ENCODE results near the gene ZNF611.
"Not testable (repeated sequence)": the region's sequence is repeated elsewhere in the genome, so short reads cannot be mapped to it uniquely, and the experiment has no call there.

ZNF611 gene

DNA sequence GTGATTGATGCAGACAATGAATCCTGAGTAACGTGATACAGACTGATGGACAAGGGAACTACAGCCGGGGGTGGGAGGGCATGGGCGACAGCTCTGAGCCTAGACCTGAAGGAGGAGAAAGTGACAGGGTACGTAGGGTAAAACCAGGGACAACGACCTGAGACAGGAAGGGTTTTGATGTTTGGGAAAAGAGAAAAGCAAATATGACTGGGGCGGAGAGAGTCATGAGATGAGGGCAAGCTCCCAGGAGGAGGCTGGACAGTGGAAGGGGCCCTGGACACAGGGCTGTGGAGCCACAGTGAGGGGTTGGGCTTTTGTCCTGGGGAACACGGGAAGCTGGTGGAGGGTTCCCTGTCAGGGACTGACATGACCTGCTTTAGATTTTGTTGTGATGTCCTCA lies 34.2 kb downstream of the ZNF611 start:
- H3K9me3 ChIP-seq (ENCODE audit: severe bottlenecking) = no peaks in the 10 kb centered on the region

GRCh38 chr19:52699555-52699954 lies 35.3 kb downstream of the ZNF611 start:
- not testable (repeated sequence) for H3K4me3 ChIP-seq (ENCODE audit: low read depth, low read length); H3K36me3 ChIP-seq; H3K27me3 ChIP-seq (ENCODE audit: insufficient read depth, low read depth, severe bottlenecking); H3K27ac ChIP-seq; H3K9me3 ChIP-seq (ENCODE audit: severe bottlenecking)
- peak; percentile 81 for DNase-seq
- peak; percentile 33; the same call in 1 of the 2 replicates for TF ChIP-seq CTCF (IDR thresholded peaks at IDR 0.05; ENCODE audit: low read depth, low read length)

More for the DNA sequence above, 34.2 kb downstream of the ZNF611 start:
- DNase-seq = no peak
- H3K4me3 ChIP-seq (ENCODE audit: low read depth, low read length) = no peak overlapping the region
- no peak overlapping the region for H3K27ac ChIP-seq
- no peak for TF ChIP-seq CTCF (IDR thresholded peaks at IDR 0.05; ENCODE audit: low read depth, low read length)
- H3K27me3 ChIP-seq (ENCODE audit: insufficient read depth, low read depth, severe bottlenecking) = no peaks in the 10 kb centered on the region
- peaks cover 13% of the 10 kb centered on the region for H3K36me3 ChIP-seq

DNA sequence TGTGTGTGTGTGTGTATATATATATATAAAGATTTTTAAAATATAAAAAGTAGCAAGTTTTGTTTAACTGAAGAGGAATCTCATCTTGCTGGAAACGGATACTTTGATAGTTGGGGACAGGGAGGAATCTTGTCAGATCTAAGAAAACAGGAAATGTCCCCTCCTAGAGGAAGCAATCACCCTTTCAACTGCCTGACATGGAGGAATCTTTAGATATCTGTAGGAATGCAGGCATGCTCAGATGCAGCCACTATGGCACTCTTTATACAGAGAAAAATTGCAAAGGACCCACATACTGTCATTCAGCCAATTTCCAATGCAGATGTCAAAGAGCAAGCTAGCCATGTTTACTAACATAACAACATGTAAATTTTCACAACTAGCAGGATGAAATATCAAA lies 38.8 kb downstream of the ZNF611 start:
- Histone ChIP-seq H3K9me3 (ENCODE audit: severe bottlenecking) (peaks cover 2% of the 10 kb centered on the region), H3K27me3 (ENCODE audit: insufficient read depth, low read depth, severe bottlenecking) (no peaks in the 10 kb centered on the region), H3K27ac (no peak overlapping the region), H3K4me3 (ENCODE audit: low read depth, low read length) (no peak overlapping the region), H3K36me3 (no peaks in the 10 kb centered on the region)
- no peak for TF ChIP-seq CTCF (IDR thresholded peaks at IDR 0.05; ENCODE audit: low read depth, low read length)
- no peak for DNase-seq

DNA sequence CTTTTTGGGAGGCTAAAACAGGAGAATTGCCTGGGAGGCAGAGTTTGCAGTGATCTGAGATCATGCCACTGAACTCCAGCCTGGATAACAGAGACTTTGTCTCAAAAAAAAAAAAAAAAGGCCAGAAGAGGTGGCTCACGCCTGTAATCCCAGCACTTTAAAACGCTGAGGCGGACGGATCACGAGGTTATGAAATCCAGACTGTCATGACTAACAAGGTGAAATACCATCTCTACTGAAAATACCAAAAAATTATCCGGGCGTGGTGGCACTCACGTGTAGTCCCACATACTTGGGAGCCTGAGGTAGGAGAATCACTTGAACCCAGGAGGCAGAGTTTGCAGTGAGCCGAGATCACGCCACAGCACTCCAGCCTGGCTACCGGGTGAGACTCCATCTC lies 39.9 kb downstream of the ZNF611 start:
- Histone ChIP-seq H3K27ac (no peak overlapping the region), H3K9me3 (ENCODE audit: severe bottlenecking) (peaks cover 2% of the 10 kb centered on the region), H3K27me3 (ENCODE audit: insufficient read depth, low read depth, severe bottlenecking) (no peaks in the 10 kb centered on the region), H3K4me3 (ENCODE audit: low read depth, low read length) (no peak overlapping the region), H3K36me3 (no peaks in the 10 kb centered on the region; the same call in 1 of the 2 replicates)
- TF ChIP-seq CTCF (IDR thresholded peaks at IDR 0.05; ENCODE audit: low read depth, low read length) = no peak
- no peak for DNase-seq

- H3K4me3 ChIP-seq (ENCODE audit: low read depth, low read length); H3K27ac ChIP-seq; H3K36me3 ChIP-seq; H3K9me3 ChIP-seq (ENCODE audit: severe bottlenecking); DNase-seq; H3K27me3 ChIP-seq (ENCODE audit: insufficient read depth, low read depth, severe bottlenecking): not testable (repeated sequence)
Measured at GRCh38 chr19:52694281-52694680, 40.6 kb downstream of the ZNF611 start.

GRCh38 chr19:52692431-52693008 lies 42.3 kb downstream of the ZNF611 start:
- Histone ChIP-seq H3K4me3 (ENCODE audit: low read depth, low read length) (no peak overlapping the region), H3K9me3 (ENCODE audit: severe bottlenecking) (peaks cover 2% of the 10 kb centered on the region), H3K27me3 (ENCODE audit: insufficient read depth, low read depth, severe bottlenecking) (no peaks in the 10 kb centered on the region), H3K36me3 (peaks cover 9% of the 10 kb centered on the region), H3K27ac (peak overlapping the region; percentile 94)
- no peak for TF ChIP-seq CTCF (IDR thresholded peaks at IDR 0.05; ENCODE audit: low read depth, low read length)
- DNase-seq = no peak

Measured in WERI-Rb-1 (cell line).